HCT116 (cell line): Measurements from ENCODE around the gene ADM2.

ENCODE experiments used
- ELF1 ChIP-seq: IDR thresholded peaks from 2 replicates; pipeline ENCODE4 v1.6.1; 2012; ENCODE audit warnings: low read depth, borderline replicate concordance
- EZH2 ChIP-seq: fragments of 200-600 bp; sonication (generic); IDR thresholded peaks from 2 replicates; pipeline ENCODE4 v1.6.1; 2017; ENCODE audit warnings: antibody characterized with exemption, mixed run types
- EZH2phosphoT487 ChIP-seq: fragments of 200-600 bp; IDR thresholded peaks from 2 replicates; pipeline ENCODE4 v1.6.1; 2018; ENCODE audit warnings: antibody characterized with exemption, borderline replicate concordance
- MAX ChIP-seq: IDR thresholded peaks from 2 replicates; pipeline ENCODE4 v1.6.1; 2012
- POLR2A ChIP-seq: IDR thresholded peaks from 2 replicates; pipeline ENCODE4 v1.7.0; 2011; ENCODE audit warnings: borderline replicate concordance; ENCODE audit not compliant: insufficient read depth, insufficient read length; ENCODE audit errors: extremely low read depth
- POLR2AphosphoS5 ChIP-seq: IDR thresholded peaks from 2 replicates; pipeline ENCODE4 v1.6.1; 2011; ENCODE audit warnings: mild to moderate bottlenecking, low read depth, low read length, moderate library complexity
- RAD21 ChIP-seq: IDR thresholded peaks from 2 replicates; pipeline ENCODE4 v1.6.1; 2012; ENCODE audit warnings: low read depth, mild to moderate bottlenecking
- REST ChIP-seq: IDR thresholded peaks from 2 replicates; pipeline ENCODE4 v1.6.1; 2012; ENCODE audit warnings: low read depth
- SIN3A ChIP-seq: IDR thresholded peaks from 2 replicates; pipeline ENCODE4 v1.6.1; 2012; ENCODE audit warnings: low read depth
- SP1 ChIP-seq: IDR thresholded peaks from 2 replicates; pipeline ENCODE4 v1.6.1; 2012; ENCODE audit warnings: low read depth
- SRF ChIP-seq: IDR thresholded peaks from 2 replicates; pipeline ENCODE4 v1.6.1; 2012; ENCODE audit warnings: low read depth
- TCF7L2 ChIP-seq: IDR thresholded peaks from 2 replicates; pipeline ENCODE4 v1.7.0; 2011; ENCODE audit warnings: borderline replicate concordance, inconsistent platforms; ENCODE audit not compliant: insufficient read depth, insufficient read length; ENCODE audit errors: extremely low read depth
- YY1 ChIP-seq: IDR thresholded peaks from 2 replicates; pipeline ENCODE4 v1.6.1; 2011; ENCODE audit warnings: low read length, low read depth, moderate library complexity, mild to moderate bottlenecking; ENCODE audit not compliant: insufficient replicate concordance; ENCODE audit errors: extremely low read depth
- TF ChIP-seq, protein P1 (sequence below), 3 experiments: fragments of 200-600 bp in 1 of 3; sonication (generic) in 1 of 3; IDR thresholded peaks in 2 of 3; conservative IDR thresholded peaks in 1 of 3; 2 replicates each; pipeline ENCODE4 v1.5.1; 2012 to 2017; ENCODE audit warnings: low read depth in 2 of 3, low read length in 2 of 3, antibody characterized with exemption in 1 of 3, borderline replicate concordance in 1 of 3, control low read depth in 1 of 3, mild to moderate bottlenecking in 1 of 3, mixed read lengths in 1 of 3, mixed run types in 1 of 3, moderate library complexity in 1 of 3; ENCODE audit not compliant: insufficient read depth in 1 of 3

DNA sequence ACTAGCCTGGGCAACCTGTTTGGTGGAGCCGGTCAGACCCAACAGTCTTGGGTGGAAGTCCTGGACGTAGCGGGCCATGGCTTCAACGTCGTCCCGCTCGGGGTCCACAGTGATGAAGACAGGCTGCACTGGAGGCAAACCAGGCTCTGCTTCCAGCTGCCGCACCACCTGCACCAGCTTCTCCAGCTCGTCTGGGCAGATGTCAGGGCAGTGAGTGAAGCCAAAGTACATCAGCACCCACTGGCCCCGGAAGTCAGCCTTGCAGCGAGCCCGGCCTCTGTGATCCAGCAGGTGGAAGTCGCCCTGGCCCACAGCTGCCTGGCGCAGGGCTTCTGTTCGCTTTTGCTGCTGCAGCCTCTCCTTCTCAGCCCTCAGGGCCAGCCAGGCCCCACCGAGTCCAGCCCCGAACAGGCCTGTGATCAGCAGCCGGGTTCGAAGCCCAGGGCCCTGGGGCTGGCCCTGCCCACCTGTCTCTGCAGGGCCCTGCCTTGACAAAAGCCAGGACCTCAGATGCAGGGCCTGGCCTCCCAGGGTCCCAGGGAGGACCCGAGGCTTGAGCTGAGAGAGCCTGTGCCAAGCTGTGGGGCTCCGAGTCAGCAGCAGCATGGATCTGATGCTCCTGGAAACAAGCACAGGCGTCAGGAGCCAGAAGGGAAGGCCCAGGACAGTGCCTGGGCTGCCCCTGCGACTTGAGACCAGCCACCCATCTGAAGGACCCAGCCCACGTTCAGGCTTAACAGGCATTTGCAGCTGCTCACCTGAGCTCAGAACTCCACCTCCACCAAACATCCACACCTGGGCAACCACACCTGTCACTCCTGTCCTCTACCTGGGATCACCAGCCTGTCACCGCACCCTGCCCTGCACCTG lies 42.7 kb downstream of the ADM2 start:
- TF ChIP-seq SP1 (no peak), POLR2AphosphoS5 (0 out of 2 replicates have a peak, but pooled peaks have one; percentile 38), SIN3A (no peak), MAX (no peak), YY1 (no peak), EZH2phosphoT487 (no peak), POLR2A (no peak), REST (no peak), TCF7L2 (no peak), SRF (no peak), RAD21 (no peak), ELF1 (no peak), EZH2 (no peak)
- TF ChIP-seq, protein P1, sequence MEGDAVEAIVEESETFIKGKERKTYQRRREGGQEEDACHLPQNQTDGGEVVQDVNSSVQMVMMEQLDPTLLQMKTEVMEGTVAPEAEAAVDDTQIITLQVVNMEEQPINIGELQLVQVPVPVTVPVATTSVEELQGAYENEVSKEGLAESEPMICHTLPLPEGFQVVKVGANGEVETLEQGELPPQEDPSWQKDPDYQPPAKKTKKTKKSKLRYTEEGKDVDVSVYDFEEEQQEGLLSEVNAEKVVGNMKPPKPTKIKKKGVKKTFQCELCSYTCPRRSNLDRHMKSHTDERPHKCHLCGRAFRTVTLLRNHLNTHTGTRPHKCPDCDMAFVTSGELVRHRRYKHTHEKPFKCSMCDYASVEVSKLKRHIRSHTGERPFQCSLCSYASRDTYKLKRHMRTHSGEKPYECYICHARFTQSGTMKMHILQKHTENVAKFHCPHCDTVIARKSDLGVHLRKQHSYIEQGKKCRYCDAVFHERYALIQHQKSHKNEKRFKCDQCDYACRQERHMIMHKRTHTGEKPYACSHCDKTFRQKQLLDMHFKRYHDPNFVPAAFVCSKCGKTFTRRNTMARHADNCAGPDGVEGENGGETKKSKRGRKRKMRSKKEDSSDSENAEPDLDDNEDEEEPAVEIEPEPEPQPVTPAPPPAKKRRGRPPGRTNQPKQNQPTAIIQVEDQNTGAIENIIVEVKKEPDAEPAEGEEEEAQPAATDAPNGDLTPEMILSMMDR (IDR thresholded peaks at IDR 0.05 in 2 of 3, conservative IDR thresholded peaks at IDR 0.05 in 1 of 3; ENCODE audit: borderline replicate concordance in 1 of 3, insufficient read depth in 1 of 3, low read depth in 2 of 3, low read length in 2 of 3), result no peak
